Bone marrow (tissue), 2 donors: ENCODE results near the gene SND1.

Source experiments
- DNase-seq, 2 donors: peaks; one replicate each; lab custom pipeline; 2025; lab: John Stamatoyannopoulos, UW

Gene SND1

DNA sequence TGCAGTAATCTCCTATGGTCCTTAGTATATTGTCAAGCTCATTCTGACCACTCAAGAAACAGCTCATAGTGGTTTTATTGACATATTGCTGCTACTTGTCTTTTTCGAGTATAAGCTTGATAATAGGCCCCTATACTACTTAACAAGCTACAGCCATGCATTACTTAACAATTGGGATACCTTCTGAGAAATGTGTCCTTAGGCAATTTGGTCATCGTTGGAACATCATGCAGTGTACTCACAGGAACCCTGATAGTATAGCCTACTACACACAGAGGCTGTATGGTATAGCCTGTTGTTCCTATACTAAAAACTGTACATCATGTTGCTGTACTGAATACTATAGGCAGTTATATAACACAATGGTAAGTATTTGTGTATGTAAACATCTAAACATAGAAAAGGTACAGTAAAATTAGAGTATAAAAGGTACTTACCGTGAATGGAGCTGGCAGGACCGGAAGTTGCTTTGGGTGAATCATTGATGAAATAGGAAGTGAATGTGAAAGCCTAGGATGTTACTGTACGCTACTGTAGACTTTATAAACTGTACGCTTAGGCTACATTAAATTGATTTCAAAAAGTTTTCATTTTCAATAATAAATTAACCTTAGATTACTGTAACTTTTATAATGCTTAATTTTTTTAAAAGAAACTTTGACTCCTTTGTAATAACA, 218.4 kb downstream of the SND1 start:
- DNase-seq = no peak

DNA sequence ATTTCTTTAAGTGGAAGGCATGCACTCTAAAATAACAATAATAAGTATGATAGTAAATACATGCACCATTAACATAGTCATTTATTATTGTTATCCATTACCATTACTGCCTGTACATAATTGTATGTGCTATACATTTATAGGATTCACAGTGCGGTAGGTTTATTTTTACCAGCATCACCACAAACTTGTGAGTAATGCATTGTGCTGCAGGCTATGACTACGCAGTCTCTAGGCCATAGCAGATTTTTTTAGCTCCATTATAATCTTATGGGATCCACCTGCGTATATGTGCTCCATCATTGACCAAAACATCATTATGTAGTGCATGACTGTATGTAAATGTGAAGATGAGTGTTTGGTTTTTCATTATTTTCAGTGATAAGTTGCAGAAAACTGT, 219.2 kb downstream of the SND1 start:
- no peak for DNase-seq

DNA sequence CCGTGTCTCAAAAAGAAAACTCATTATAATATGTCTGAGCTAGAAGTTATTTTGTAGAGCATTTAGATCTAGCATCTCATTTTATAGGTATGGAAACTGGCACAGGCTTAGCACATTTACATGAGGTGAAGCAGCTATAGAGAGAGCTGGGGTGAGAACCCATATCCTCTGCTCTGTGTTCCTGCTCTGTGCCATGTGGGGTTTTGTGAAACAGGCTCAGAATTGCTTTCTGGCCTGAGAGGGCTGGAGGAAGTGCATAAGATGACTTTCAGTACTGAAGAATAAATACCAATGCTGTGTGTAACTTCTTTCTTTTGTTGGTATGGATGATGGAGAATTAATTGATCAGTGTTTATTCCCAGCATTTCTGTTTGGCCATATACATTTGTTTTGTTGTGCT, 220.1 kb downstream of the SND1 start:
- no peak for DNase-seq

DNA sequence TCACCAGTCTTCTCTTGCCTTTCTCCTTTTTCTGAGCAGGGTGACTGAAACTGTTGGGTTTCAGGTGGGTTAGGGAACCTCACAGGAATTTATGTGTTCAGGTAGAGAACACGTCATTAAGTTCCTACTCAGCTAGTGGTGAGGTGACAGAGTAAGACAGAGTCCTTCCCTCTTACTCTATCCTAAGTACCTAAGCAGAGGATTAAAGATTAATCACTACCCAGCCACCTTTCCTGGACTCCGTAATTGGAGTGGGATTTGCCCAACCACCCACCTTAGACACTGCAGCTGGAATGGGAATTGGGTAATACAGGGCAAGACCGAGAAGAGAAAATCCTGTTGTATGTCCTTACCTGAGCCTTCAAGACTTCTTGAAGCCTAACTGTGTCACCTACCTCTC, 221.2 kb downstream of the SND1 start:
- DNase-seq = no peak

DNA sequence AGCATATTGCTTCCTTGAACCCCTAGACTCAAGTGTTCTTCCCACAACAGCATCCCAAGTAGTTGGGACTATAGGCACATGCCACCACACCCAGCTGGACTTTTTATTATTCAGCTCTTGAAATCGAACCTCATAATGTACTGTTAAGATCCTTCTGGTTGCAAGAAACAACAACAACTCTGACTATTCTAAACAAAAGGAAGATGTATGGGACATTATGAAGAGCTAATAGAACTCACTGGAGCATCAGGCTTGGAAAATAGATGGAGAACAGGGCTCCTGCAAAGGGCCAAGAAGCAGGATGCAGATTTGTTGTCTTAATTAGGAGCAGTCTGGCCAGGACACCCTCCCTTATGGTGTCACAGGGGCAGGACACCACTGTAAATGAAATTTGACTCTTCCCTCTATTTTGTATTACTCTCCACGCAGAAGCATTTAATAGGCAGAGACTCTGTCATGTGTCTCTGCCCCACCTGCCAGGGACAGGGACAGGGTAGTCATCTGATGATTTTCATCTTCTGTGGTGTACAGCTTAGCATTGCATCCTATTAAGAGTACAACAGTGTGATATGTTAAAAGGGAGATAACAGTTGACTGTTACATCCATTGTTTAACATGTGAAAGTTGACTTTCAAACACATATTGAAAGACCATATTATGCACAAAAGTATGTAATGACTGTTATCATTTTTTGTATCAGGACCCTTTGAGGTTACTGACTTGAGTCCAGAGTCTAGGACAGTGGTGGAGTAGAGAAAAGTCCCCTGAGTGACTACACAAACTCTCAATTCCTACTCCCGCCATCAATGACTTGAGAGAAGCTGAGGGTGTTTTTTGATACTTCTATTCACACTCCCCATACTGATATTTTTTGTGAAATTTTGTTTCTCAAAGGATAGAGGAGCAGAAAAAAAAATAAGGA, 222.0 kb downstream of the SND1 start:
- DNase-seq = no peak

DNA sequence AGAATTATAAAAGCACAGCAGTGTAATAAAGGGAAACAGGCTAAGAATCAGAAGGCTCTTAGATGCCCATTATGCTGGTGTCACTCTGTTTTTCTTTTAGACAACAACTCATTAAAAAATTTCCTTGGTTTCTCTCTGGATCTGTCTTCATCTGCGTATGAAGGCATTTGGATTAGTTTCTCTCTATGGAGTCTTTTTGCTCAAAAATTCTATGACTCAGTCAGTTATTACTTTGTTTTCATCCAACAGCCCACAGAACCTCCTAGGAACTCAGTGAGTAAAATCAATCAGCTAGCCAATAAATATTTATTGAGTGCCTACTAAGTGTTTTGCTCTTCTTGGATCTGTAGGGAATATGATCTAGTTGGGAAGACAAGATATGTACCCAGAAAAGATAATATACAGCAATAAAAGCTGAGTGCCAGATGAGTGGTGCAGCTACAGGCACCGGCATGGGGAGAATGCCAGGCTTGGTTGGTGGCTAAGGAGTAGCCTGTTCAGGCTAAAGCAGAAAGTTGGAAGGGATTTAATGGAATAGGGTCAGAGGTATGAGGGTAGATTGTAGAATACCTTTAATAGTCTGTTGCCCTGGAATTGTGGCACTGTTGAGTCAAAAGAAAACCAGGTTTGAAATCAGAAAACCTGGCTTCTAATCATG, 223.1 kb downstream of the SND1 start:
- DNase-seq = no peak

DNA sequence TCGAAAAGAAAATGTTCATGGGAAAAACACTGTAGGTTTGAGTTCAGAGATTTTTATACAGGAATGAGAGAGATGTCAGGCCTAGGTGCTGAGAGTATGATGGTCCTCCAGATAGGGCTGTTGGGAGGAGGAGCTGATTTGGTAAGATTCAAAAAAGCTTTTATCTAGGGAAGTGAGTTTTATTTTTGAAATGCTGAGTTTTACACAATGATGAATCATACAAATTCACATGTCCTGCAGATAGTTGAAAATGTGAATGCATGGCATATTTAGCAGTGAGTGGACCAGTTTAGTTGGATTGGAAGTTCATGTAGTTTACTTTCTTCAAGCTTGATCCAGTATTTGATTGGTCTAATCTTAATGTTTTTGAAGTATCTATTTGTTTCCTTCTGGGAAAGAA, 224.4 kb downstream of the SND1 start:
- DNase-seq = no peak

DNA sequence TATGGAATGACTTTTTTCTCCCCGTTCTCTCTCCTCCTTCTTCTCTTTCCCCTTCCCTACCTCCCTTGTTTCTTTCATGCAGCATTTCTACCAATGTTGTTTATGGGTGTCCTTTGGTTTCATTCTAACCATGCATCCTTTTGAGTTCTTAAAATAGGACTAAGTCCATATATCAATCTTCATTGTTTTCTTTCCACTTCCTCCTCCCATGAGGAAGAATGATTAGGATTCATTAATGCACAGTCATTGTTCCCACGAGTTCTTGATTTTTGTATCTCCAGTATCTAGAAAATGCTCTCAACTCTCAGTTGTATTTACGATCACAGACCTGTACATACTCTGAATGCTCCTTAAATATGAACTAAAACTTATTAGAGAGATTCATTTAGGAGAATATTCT, 226.0 kb downstream of the SND1 start:
- no peak for DNase-seq

DNA sequence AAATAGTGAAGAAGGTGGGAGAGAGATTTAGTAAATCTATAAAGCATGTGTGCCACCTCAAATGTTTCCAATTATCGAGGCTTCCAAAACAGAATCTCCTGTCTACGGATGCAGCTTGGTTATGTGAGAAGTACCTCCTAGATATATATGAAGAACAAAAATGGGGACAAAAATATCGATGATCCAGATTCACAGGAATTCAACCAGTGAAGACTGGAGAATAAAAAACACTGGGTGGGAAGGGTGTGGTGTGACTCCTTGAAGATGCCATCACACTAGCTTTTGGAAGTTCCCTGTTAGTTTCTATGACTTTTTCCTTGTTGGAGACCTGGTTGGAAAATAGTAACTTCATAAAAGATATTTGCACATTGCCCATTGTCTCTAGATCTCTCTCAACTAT, 226.8 kb downstream of the SND1 start:
- DNase-seq = no peak

DNA sequence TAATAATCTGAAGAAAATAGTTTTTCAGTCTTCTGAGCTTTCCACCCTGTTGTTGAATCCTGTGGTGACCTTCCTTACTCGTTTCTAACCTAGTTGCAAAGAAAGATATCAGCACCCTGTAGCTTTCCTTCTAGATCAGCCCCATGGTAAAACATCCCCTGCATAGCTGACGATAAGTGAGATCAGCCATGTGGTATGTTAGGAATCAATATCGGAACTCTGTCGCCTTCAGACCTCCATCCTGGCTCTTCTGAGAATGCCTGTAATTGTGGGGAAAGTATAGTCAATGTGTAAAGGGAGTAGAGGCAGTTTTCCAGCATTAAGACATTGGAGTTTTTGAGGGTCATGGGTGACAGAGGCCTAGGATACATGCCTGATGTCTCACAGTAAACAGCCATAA, 227.4 kb downstream of the SND1 start:
- no peak for DNase-seq

DNA sequence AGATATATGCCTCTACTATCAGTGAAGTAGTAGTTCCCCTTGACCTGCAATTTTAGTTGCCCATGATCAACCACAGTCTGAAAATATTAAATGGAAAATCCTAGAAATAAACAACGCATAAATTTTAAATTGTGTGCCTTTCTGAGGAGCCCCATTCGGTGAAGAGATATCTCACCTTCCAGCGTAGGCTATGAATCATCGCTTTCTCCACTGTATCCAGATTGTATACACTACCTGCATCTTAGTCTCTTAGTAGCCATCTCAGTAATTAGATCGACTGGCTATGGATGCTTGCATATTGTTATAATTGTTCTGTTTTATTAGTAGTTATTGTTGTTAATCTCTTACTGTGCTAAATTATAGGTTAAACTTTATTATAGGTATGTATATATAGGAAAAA, 227.9 kb downstream of the SND1 start:
- DNase-seq = no peak

DNA sequence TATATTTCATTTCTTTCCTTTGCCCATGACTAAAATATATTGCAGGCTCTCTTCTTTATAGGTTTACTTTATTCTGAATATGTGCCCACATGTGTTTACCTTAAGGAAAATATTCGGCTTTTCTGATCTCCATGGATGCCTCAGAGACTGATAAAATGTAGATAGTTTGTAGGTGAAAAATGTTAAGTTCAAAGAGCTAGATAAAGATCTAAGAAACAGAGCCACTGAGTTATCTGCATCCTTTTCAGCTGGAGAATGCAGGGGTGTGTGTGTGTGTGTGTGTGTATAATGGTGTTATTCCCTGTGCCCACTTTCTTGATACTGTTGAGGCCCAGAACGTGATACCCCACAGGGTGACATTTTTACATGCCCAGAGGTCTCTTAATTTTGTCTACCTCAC, 228.5 kb downstream of the SND1 start:
- no peak for DNase-seq

DNA sequence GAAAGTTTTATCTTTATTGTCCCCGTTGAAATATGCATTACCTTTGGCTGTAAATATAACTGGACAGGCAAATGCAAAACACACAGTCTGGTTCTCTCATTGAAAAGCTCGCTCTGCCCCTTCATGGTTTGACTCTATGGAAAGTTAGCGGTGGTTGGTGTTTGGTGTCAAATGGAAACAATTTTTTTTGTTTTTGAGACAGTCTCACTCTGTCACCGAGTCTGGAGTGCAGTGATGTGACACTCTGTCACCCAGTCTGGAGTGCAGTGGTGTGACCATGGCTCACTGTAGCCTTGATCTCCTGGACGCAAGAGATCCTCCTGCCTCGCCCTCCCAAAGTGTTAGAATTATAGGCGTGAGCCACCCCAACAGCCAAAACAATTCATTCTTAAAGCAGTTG, 229.6 kb downstream of the SND1 start:
- no peak for DNase-seq

DNA sequence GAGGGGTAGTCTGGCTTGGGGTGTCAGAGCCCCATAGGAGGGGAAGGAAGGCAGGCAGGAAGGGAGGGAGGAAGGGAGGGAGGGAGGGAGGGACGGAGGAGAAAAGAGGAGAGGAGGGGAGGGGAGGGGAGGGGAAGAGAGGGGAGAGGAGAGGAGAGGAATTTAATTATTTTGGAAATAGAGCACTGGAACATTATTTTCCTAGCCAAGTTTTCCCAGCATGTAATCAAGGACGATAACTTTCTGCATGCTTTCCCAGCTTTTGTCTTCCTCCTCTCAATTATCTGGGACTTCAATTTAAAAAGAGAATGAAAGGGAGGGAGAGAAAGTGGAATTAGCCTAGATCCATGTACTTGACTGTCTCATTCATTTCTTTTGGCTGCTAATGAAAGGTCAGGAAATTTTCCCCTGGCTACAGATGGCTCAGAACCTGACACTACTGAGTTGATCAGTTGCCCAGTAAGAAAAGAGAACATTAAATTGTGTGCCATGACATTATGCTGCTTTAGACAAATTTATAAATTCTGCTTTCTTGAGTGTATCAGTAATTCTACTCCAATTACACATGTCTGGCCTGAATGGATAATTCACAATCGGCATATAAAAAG, 230.4 kb downstream of the SND1 start:
- DNase-seq = no peak

DNA sequence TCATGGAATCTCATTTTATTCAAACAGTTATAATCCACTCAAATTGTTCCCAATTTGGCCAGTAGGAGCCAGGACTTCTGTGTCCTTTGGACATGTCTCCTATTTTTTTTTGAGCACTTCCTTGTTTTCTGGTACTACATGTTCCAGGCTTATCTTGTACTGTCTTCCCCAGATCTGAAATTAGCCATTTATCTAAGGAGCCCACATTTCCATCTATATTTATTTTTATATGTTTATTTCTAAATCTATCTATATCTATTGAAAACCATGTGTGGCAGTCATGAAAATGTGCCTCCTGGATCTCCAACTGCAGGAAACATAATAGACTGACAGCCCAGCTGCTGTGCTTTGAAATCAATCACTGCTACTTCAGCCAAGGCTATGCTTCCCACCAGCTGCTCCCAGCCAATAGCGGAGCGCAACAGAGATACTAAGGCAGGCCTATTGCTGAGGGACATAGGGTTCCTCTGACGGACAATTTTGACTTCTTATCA, 232.1 kb downstream of the SND1 start:
- DNase-seq = no peak

DNA sequence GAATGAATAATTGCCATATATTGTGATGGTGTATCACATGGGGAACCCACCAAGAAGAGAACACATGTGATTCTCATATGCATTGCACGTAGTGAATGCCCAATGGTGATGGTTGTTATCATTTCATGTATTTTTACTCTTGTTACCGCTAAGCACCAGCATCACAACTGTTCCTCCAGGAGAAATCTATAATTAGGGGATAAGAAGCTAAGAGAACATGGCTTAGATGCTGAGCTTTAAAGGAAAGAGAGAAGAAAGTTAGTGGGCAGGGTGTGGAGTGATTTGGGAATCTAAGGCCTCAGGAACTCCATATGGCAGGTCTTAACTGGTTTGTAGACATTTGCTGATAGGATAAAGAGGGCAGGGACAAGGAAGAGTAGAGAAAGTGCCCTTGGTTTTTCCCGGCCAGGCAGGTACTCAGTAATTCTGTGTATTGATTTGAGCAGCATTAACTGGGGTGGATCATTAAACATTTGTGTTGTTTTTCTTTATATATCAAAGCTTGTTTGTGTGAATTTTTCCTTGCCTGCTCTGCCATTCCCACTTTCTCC, 233.3 kb downstream of the SND1 start:
- no peak for DNase-seq

DNA sequence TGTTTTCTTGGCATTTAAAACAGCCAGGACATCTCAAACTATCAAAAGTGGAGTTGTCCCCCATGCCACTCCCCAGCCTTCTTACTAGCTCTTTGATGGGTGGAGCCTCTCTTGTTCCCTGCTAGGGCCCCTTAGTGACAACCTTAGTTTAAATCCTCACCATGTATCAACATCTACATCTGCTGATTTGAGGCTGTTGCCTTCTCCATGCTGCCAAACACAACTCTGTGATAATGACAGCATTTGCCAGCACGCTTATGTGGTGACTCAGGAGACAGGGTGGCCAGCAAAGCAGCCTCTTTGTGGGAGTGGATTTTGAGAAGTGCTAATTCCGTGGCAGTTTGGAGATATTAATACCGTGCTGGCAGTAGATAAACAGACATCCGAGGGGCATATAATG, 233.8 kb downstream of the SND1 start:
- no peak for DNase-seq

DNA sequence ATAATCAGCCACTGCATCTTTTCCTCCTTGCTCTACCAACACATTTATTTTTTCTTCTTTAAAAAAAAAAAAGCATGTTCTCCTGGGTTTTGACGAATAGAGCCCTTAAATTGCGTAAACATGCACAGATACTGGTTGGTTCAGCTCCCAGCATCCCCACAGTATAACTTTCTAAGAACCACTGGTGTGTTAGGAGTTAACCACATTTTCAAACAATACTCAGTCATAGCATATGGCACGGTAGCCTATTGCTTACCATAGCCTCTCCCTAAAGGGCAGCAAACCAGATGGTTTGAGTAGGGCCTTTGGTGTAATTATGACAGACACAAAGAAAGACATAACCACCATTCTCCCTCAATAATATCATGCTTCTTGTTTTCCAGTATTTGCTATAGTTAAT, 234.3 kb downstream of the SND1 start:
- DNase-seq = no peak

DNA sequence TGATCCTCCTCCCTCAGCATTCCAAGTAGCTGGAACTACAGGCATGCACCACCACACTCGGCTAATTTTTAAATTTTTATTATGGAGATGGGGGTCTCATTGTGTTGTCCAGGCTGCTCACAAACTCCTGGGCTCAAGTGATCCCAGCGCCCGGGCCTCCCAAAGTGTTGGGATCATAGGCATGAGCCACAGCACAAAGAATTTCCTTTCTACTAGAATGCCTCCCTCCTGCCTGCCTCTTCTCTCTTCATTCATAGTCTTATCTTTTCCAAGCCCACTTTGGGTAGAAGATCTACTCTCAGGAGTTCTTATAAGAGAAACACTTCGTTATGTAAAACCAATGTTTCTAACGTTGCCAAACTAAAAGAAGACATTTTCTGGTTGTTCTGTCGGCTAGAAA, 235.1 kb downstream of the SND1 start:
- no peak for DNase-seq

DNA sequence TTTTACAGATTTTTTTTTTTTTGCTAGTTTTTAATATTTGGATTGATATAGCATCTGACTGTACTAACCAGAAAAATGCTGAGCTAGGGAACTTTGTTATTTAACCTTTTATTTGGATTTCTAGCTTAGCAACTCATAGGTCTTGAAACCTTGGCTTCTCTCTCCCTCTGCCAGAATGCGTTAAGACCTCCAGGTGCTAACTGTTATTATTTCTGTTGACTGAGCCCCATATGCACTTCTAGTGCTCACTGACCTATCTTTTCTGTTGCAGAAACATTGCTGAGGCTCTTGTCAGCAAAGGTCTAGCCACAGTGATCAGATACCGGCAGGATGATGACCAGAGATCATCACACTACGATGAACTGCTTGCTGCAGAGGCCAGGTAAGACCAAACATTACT, 235.6 kb downstream of the SND1 start:
- DNase-seq = no peak

DNA sequence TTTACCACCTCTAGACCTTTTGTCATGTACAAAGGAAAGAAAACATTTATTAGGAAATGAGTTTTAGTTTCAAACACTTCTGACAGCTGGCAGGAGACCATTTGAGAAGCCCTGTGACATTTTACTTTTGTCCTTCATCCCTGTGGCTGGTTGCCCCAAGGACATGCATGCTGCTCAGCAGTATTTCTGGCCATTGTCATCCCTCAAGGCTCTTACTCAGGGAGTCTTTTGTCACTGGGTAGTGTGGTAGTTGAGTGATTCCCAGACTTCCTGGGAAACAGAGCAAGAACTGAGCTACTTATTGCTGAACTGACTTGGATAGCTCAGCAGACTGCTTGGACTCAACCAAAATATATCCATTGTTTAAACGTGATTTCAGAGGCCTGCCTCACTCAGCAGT, 236.4 kb downstream of the SND1 start:
- no peak for DNase-seq

DNA sequence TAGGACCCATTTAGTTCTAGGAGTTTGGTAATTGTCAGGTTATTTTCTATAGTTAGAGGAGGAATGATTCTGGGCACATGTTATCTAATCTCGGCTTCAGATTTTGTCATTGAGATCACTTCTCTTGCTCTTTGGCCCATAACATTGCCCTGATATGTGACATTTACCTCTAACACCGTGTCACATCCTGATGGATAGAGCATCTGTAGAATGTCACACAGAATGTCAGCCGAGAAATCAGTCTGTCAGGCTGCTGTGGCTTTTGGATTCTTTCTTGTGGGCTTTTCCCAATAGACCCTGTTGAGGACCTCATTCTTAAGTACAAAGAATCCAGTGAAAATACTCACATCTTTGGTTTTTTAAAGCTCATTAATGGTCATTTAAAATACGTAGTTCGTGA, 236.8 kb downstream of the SND1 start:
- no peak for DNase-seq
